Hepatocyte (in vitro differentiated cells): ENCODE data around the gene TMC1. TPM values are rescaled to one million over a fixed set of nuclear protein-coding genes. Genes with fewer than 3 reads are reported as not detected.

Experiments
- DNase-seq: peaks from one replicate; pipeline ENCODE4 v3.0.0-alpha.2; 2016; ENCODE audit warnings: low spot score
- H2AFZ ChIP-seq: fragments of 200-600 bp; sonication (generic); 2 replicates; pipeline ENCODE4 v1.6.0; 2016; ENCODE audit warnings: antibody characterized with exemption, mild to moderate bottlenecking
- H3K27ac ChIP-seq: fragments of 200-600 bp; sonication (generic); 2 replicates; pipeline ENCODE4 v1.5.1; 2016; ENCODE audit warnings: mild to moderate bottlenecking
- H3K27me3 ChIP-seq: fragments of 200-600 bp; sonication (generic); 2 replicates; pipeline ENCODE4 v1.6.1; 2016
- H3K36me3 ChIP-seq: fragments of 200-600 bp; sonication (generic); replicated peaks from 2 replicates; pipeline ENCODE4 v1.5.1; 2016; ENCODE audit warnings: low read depth; ENCODE audit not compliant: insufficient read depth
- H3K4me1 ChIP-seq: fragments of 200-600 bp; sonication (generic); 2 replicates; pipeline ENCODE4 v1.5.1; 2016; ENCODE audit warnings: mild to moderate bottlenecking, moderate library complexity; ENCODE audit not compliant: insufficient read depth
- H3K4me2 ChIP-seq: fragments of 200-600 bp; sonication (generic); 2 replicates; pipeline ENCODE4 v1.6.0; 2016
- H3K4me3 ChIP-seq: fragments of 200-600 bp; sonication (generic); 2 replicates; pipeline ENCODE4 v1.5.1; 2016; ENCODE audit warnings: mild to moderate bottlenecking
- H3K79me2 ChIP-seq: fragments of 200-600 bp; sonication (generic); 2 replicates; pipeline ENCODE4 v1.6.0; 2017; ENCODE audit warnings: mild to moderate bottlenecking
- H3K9me2 ChIP-seq: fragments of 200-600 bp; sonication (generic); replicated peaks from 2 replicates; pipeline ENCODE4 v1.6.0; 2017; ENCODE audit warnings: mild to moderate bottlenecking; ENCODE audit not compliant: insufficient read depth
- H3K9me3 ChIP-seq: fragments of 200-600 bp; sonication (generic); 2 replicates; pipeline ENCODE4 v1.5.1; 2016; ENCODE audit warnings: low read depth, mild to moderate bottlenecking
- H4K20me1 ChIP-seq: fragments of 200-600 bp; sonication (generic); 2 replicates; pipeline ENCODE4 v1.6.0; 2016; ENCODE audit warnings: mild to moderate bottlenecking; ENCODE audit not compliant: insufficient read depth, poor library complexity, severe bottlenecking
- CTCF ChIP-seq: fragments of 200-600 bp; sonication (generic); IDR thresholded peaks from 2 replicates; pipeline ENCODE4 v1.5.1; 2016; ENCODE audit warnings: antibody characterized with exemption, mild to moderate bottlenecking; ENCODE audit not compliant: poor library complexity
- EZH2 ChIP-seq: fragments of 200-600 bp; sonication (generic); IDR thresholded peaks from 2 replicates; pipeline ENCODE4 v1.6.1; 2016; ENCODE audit warnings: antibody characterized with exemption, mild to moderate bottlenecking, borderline replicate concordance
- EZH2phosphoT487 ChIP-seq: fragments of 200-600 bp; sonication (generic); IDR thresholded peaks from one replicate; pipeline ENCODE4 v1.6.1; 2018; ENCODE audit warnings: antibody characterized with exemption, mild to moderate bottlenecking, low read depth, moderate library complexity; ENCODE audit not compliant: unreplicated experiment, severe bottlenecking
- WGBS: methylation state at CpG from one replicate; pipeline ENCODE4 v1.1.6; 2016; ENCODE audit warnings: low lambda C conversion rate; ENCODE audit errors: missing lambda C conversion rate; 5-methylcytosine and 5-hydroxymethylcytosine counted together
- polyA plus RNA-seq: library from polyadenylated mRNA; unstranded; fragments of >200 nt; fragmentation: Nextera tagmentation; extraction: Ambion mirVana; gene quantifications from 2 replicates; pipeline ENCODE4 v1.2.1, GENCODE V29; 2016
- total RNA-seq: library from RNA; depleted of rRNA; stranded (reverse); fragments of >200 nt; gene quantifications from 2 replicates; pipeline ENCODE4 v1.2.3, GENCODE V29; 2014

TMC1 gene
- total and polyA plus RNA-seq, 2 experiments from 2014 or later: 0.20 to 0.23 TPM

- Histone ChIP-seq H3K4me1 (no peaks in the 10 kb centered on the region), H3K9me3 (no peaks in the 10 kb centered on the region), H3K79me2 (no peaks in the 10 kb centered on the region), H4K20me1 (no peaks in the 10 kb centered on the region), H3K27me3 (no peaks in the 10 kb centered on the region), H2AFZ (no peak overlapping the region), H3K27ac (no peak overlapping the region), H3K4me2 (no peak overlapping the region), H3K9me2 (no peaks in the 10 kb centered on the region), H3K4me3 (no peak overlapping the region), H3K36me3 (no peaks in the 10 kb centered on the region)
- TF ChIP-seq CTCF: no peak
- no peak for TF ChIP-seq EZH2phosphoT487
- no peak for TF ChIP-seq EZH2
- no peak for DNase-seq
- WGBS: 71% methylated on average over 7 of the region's 7 CpGs
These were observed 106.6 kb downstream of the TMC1 start for GRCh38 chr9:72627956-72628540.

DNA sequence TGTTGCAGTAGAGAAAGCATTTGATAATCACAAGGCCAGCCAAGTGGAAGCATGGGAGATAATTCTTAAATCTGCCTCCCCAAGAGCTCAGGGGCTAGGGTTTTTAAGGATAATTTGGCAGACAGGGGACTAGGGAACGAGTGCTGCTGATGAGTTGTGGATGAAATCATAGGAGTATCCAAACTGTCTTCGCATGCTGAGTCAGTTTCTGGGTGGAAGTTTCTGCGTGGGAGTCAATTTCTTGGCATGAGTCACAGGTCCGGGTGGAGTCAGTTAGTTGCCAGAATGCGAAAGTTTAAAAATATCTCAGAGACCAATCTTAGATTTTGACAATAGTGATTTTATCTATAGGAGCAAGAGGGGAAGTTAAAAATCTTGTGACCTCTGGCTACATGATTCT lies 112.6 kb downstream of the TMC1 start:
- Histone ChIP-seq H4K20me1 (no peaks in the 10 kb centered on the region), H3K36me3 (no peaks in the 10 kb centered on the region), H3K27ac (no peak overlapping the region), H2AFZ (no peak overlapping the region), H3K79me2 (no peaks in the 10 kb centered on the region), H3K9me3 (no peaks in the 10 kb centered on the region), H3K4me3 (no peak overlapping the region), H3K4me2 (no peak overlapping the region), H3K9me2 (no peaks in the 10 kb centered on the region), H3K4me1 (no peaks in the 10 kb centered on the region), H3K27me3 (no peaks in the 10 kb centered on the region)
- DNase-seq: no peak
- TF ChIP-seq EZH2: no peak
- no peak for TF ChIP-seq CTCF
- no peak for TF ChIP-seq EZH2phosphoT487
- 89% methylated on average over 5 of the region's 5 CpGs for WGBS

DNA sequence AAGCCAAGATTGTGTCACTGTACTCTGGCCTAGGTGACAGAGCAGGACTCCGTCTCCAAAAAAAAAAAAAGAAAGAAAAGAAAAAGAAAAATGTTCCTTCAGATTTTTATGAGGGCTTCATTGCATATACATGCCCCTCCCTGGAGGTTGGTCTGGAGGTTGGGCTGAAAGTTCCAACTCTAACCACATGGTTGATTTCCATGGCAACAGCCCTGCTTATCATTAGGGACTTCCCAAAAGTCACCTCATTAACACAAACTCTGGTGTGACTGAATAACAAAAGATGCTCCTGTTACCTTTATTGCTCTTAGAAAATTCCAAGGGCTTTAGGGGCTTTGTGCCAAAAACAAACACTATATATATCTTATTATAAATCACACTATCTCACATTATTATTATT lies 113.8 kb downstream of the TMC1 start:
- H3K9me3 ChIP-seq: no peaks in the 10 kb centered on the region
- no peaks in the 10 kb centered on the region for H4K20me1 ChIP-seq
- H3K79me2 ChIP-seq: no peaks in the 10 kb centered on the region
- no peak overlapping the region for H3K4me2 ChIP-seq
- no peak overlapping the region for H2AFZ ChIP-seq
- no peaks in the 10 kb centered on the region for H3K27me3 ChIP-seq
- 100% methylated on average over 1 of the region's 1 CpG for WGBS
- no peak for TF ChIP-seq EZH2
- H3K27ac ChIP-seq: no peak overlapping the region
- no peaks in the 10 kb centered on the region for H3K36me3 ChIP-seq
- H3K4me1 ChIP-seq: no peaks in the 10 kb centered on the region
- no peak overlapping the region for H3K4me3 ChIP-seq
- DNase-seq: no peak
- no peaks in the 10 kb centered on the region for H3K9me2 ChIP-seq

DNA sequence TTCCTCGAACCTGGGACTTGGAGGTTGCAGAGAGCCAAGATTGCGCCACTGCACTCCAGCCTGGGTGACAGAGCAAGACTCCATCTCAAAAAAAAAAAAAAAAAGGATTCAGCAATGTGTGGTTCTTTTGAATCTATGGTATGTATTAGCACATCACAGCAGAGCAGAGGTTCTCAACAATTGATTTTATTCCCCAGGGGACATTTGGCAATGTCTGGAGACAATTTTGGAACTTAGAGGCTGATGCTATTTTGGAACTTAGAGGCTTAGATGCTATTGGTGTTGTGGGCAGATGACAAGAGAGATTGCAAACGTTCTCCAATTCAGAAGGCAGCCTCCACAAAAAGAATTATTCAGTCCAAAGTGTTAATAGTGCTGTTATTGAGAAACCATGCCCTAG lies 115.2 kb downstream of the TMC1 start:
- DNase-seq: no peak
- no peak overlapping the region for H3K4me3 ChIP-seq
- H3K4me2 ChIP-seq: no peak overlapping the region
- no peaks in the 10 kb centered on the region for H3K9me2 ChIP-seq
- H3K27me3 ChIP-seq: no peaks in the 10 kb centered on the region
- no peaks in the 10 kb centered on the region for H3K9me3 ChIP-seq
- H3K27ac ChIP-seq: no peak overlapping the region
- H3K79me2 ChIP-seq: no peaks in the 10 kb centered on the region
- TF ChIP-seq EZH2phosphoT487 (no peak), CTCF (no peak), EZH2 (no peak)
- 84% methylated on average over 3 of the region's 3 CpGs for WGBS
- no peaks in the 10 kb centered on the region for H4K20me1 ChIP-seq
- H2AFZ ChIP-seq: no peak overlapping the region
- no peaks in the 10 kb centered on the region for H3K36me3 ChIP-seq
- H3K4me1 ChIP-seq: no peaks in the 10 kb centered on the region
